ENCODE data around the gene SMURF2.
A peak's percentile ranks its signal among the peaks of the same experiment; 100 is the strongest.

Gene SMURF2

GRCh38 chr17:64564098-64564497 lies 98.0 kb downstream of the SMURF2 start:
- TF ChIP-seq CTCF (IDR thresholded peaks at IDR 0.05; ENCODE audit: low read depth, low read length, missing control alignments), result no peak
- Histone ChIP-seq H3K27me3 (replicated peaks) (no peaks in the 10 kb centered on the region), H3K4me3 (ENCODE audit: low read depth, low read length) (no peak overlapping the region), H3K36me3 (replicated peaks) (peaks cover 73% of the 10 kb centered on the region), H3K27ac (peak overlapping the region; percentile 42)
- no peak for DNase-seq
- in situ Hi-C loops (cut with HindIII; ENCODE audit: low pct_ligation_motif_present, low sequenced_read_pairs), result no loop called here

- Histone ChIP-seq H3K36me3 (replicated peaks) (peaks cover 77% of the 10 kb centered on the region), H3K27ac (no peak overlapping the region), H3K4me3 (ENCODE audit: low read depth, low read length) (no peak overlapping the region), H3K27me3 (replicated peaks) (no peaks in the 10 kb centered on the region)
- no peak for TF ChIP-seq CTCF (IDR thresholded peaks at IDR 0.05; ENCODE audit: low read depth, low read length, missing control alignments)
- in situ Hi-C loops (cut with HindIII; ENCODE audit: low pct_ligation_motif_present, low sequenced_read_pairs), result no loop called here
- DNase-seq, result no peak
Measured at GRCh38 chr17:64555281-64555680, 106.8 kb downstream of the SMURF2 start.

GRCh38 chr17:64554028-64554637 lies 108.0 kb downstream of the SMURF2 start:
- no peaks in the 10 kb centered on the region for H3K27me3 ChIP-seq (replicated peaks)
- DNase-seq, result no peak
- no peak overlapping the region for H3K4me3 ChIP-seq (ENCODE audit: low read depth, low read length)
- H3K27ac ChIP-seq, result no peak overlapping the region
- H3K36me3 ChIP-seq (replicated peaks), result peaks cover 85% of the 10 kb centered on the region
- no peak for TF ChIP-seq CTCF (IDR thresholded peaks at IDR 0.05; ENCODE audit: low read depth, low read length, missing control alignments)
- in situ Hi-C loops (cut with HindIII; ENCODE audit: low pct_ligation_motif_present, low sequenced_read_pairs), result no loop called here

GRCh38 chr17:64551461-64551860 lies 110.6 kb downstream of the SMURF2 start:
- H3K27me3 ChIP-seq (replicated peaks), result no peaks in the 10 kb centered on the region
- TF ChIP-seq CTCF (IDR thresholded peaks at IDR 0.05; ENCODE audit: low read depth, low read length, missing control alignments), result no peak
- in situ Hi-C loops (cut with HindIII; ENCODE audit: low pct_ligation_motif_present, low sequenced_read_pairs), result no loop called here
- no peak for DNase-seq
- no peak overlapping the region for H3K27ac ChIP-seq
- no peak overlapping the region for H3K4me3 ChIP-seq (ENCODE audit: low read depth, low read length)
- peaks cover 89% of the 10 kb centered on the region for H3K36me3 ChIP-seq (replicated peaks)

- H3K36me3 ChIP-seq (replicated peaks), result peaks cover 82% of the 10 kb centered on the region
- H3K27ac ChIP-seq, result no peak overlapping the region
- in situ Hi-C loops (cut with HindIII; ENCODE audit: low pct_ligation_motif_present, low sequenced_read_pairs), result no loop called here
- H3K27me3 ChIP-seq (replicated peaks), result no peaks in the 10 kb centered on the region
- H3K4me3 ChIP-seq (ENCODE audit: low read depth, low read length), result no peak overlapping the region
- no peak for DNase-seq
- no peak for TF ChIP-seq CTCF (IDR thresholded peaks at IDR 0.05; ENCODE audit: low read depth, low read length, missing control alignments)
Measured at GRCh38 chr17:64547319-64547718, 114.8 kb downstream of the SMURF2 start.

GRCh38 chr17:64546716-64547115 lies 115.4 kb downstream of the SMURF2 start:
- peaks cover 83% of the 10 kb centered on the region for H3K36me3 ChIP-seq (replicated peaks)
- in situ Hi-C loops (cut with HindIII; ENCODE audit: low pct_ligation_motif_present, low sequenced_read_pairs), result no loop called here
- H3K27me3 ChIP-seq (replicated peaks), result no peaks in the 10 kb centered on the region
- H3K27ac ChIP-seq, result no peak overlapping the region
- no peak overlapping the region for H3K4me3 ChIP-seq (ENCODE audit: low read depth, low read length)
- no peak for DNase-seq
- TF ChIP-seq CTCF (IDR thresholded peaks at IDR 0.05; ENCODE audit: low read depth, low read length, missing control alignments), result no peak
